ENCODE data around the gene ATP6V1C2.

ATP6V1C2 gene

GRCh38 chr2:10721396-10722251, at the start of gene ATP6V1C2:
ATP6V1C2 (plus strand) TSS chr2:10721630; CDS start chr2:10722850, 1,220 bp downstream.
- DNase-seq, result no peak

GRCh38 chr2:10675131-10675530, 46.3 kb upstream of the ATP6V1C2 start:
- DNase-seq, result no peak

- no peak for DNase-seq
These were observed 43.2 kb upstream of the ATP6V1C2 start for GRCh38 chr2:10678225-10678624.

- DNase-seq, result no peak
These were observed 41.2 kb upstream of the ATP6V1C2 start for GRCh38 chr2:10680214-10680613.

GRCh38 chr2:10680957-10681356, 40.5 kb upstream of the ATP6V1C2 start:
- no peak for DNase-seq

- no peak for DNase-seq
These were observed 35.2 kb upstream of the ATP6V1C2 start for GRCh38 chr2:10686176-10686730.

- DNase-seq, result no peak
These were observed 32.3 kb upstream of the ATP6V1C2 start for GRCh38 chr2:10688921-10689807.

GRCh38 chr2:10691521-10691920, 29.9 kb upstream of the ATP6V1C2 start:
- DNase-seq, result no peak

- DNase-seq, result no peak
These were observed 21.2 kb upstream of the ATP6V1C2 start for GRCh38 chr2:10700078-10700803.

GRCh38 chr2:10704034-10704594, 17.3 kb upstream of the ATP6V1C2 start:
- DNase-seq, result no peak

- no peak for DNase-seq
These were observed 15.4 kb upstream of the ATP6V1C2 start for GRCh38 chr2:10706033-10706432.

- no peak for DNase-seq
These were observed 13.6 kb upstream of the ATP6V1C2 start for GRCh38 chr2:10707831-10708230.

- DNase-seq, result no peak
These were observed 12.0 kb upstream of the ATP6V1C2 start for GRCh38 chr2:10709290-10709939.

- no peak for DNase-seq
These were observed 9.1 kb upstream of the ATP6V1C2 start for GRCh38 chr2:10712185-10712809.

GRCh38 chr2:10716581-10716980, 4.8 kb upstream of the ATP6V1C2 start:
- DNase-seq, result no peak

- DNase-seq, result no peak
These were observed 3.8 kb upstream of the ATP6V1C2 start for GRCh38 chr2:10717628-10718027.

GRCh38 chr2:10720306-10720705, 1.1 kb upstream of the ATP6V1C2 start:
- no peak for DNase-seq

- DNase-seq, result no peak
These were observed 459 bp upstream of the ATP6V1C2 start for GRCh38 chr2:10720947-10721395.

GRCh38 chr2:10722252-10722825, 909 bp downstream of the ATP6V1C2 start:
- no peak for DNase-seq

GRCh38 chr2:10732924-10733565, 11.6 kb downstream of the ATP6V1C2 start:
- no peak for DNase-seq

GRCh38 chr2:10733566-10733925, 12.1 kb downstream of the ATP6V1C2 start:
- no peak for DNase-seq

Measured in SIG-M5 (cell line).